ENCODE measurements around the gene CHERP.

GRCh38 chr19:16530540-16531379 lies 11.5 kb downstream of the CHERP start:
- no peak for TF ChIP-seq GATA2 (IDR thresholded peaks at IDR 0.05; ENCODE audit: low read depth, low read length)
- TF ChIP-seq GATA3 (IDR thresholded peaks at IDR 0.05; ENCODE audit: low read depth, low read length) = no peak

Data from SH-SY5Y (cell line).